ENCODE results near the gene C7orf25. TPM values are rescaled to one million over a fixed set of nuclear protein-coding genes. Genes with fewer than 3 reads are reported as not detected.
"Not testable (repeated sequence)": the region's sequence is repeated elsewhere in the genome, so short reads cannot be mapped to it uniquely, and the experiment has no call there.

The C7orf25 gene
- total RNA-seq, 2 experiments from 2014 or later, result 5.9 to 6.8 TPM

DNA sequence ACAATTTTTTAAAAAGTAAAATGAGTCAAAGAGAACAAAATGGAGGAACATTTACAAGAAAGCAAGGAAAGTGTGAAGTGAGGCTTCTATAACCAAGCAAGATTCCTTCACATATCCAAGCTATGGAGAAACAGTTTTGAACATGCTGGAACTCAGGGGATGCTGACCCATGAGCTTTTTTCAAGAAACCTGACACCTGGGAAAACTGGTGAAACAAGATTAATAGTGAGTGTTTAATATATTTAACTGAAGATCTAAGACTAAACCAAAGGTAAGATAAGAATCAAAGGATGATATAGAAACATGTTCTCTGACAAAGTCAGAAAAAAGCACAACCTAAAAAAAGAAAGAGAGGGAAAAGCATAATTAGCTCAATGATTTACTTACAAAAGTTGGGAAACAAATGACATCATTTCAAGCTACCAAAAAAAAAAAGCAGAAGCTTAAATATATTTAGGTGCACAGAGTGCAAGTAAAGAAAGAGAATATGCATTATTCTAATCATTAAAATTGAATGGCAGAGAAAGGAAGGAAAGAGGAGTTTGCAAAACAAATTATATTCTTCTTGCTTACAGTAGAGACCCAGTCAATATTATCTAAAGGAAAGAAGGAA lies 24.9 kb downstream of the C7orf25 start:
- no peak for DNase-seq
- Mint-ChIP-seq H3K27me3 (peaks cover 30% of the 10 kb centered on the region), H3K9me3 (ENCODE audit: low read depth) (no peaks in the 10 kb centered on the region), H3K27ac (no peak overlapping the region), H3K4me3 (peak overlapping the region; percentile 72), H3K36me3 (no peaks in the 10 kb centered on the region), H3K4me1 (peaks cover 16% of the 10 kb centered on the region)
- CTCF ChIA-PET, result interaction anchor here (0.5 to 1.4 kb wide), 4 partner anchors 11 to 951 kb away, joined by 3 to 7 read pairs (median 4); no protein-coding TSS in a partner anchor
- no peak for ATAC-seq

DNA sequence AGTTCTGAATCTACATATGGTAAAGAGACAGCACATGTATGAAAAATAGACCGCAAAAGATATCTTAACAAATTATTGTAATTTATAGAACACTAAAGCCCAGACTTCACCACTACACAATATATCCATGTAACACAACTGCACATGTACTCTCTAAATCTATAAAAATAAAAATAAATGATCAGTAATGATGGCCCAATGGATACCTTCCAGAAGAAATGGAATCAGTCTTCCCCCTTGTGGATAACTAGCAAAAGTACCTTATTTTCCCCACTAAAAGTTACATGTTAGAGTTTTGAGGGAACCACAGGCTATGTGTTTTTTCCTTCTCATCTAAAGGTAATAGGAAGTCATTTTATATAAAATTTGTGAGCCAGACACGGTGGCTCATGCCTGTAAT lies 25.7 kb downstream of the C7orf25 start:
- Mint-ChIP-seq H3K9me3 (ENCODE audit: low read depth) (no peaks in the 10 kb centered on the region), H3K36me3 (no peaks in the 10 kb centered on the region), H3K4me3 (no peak overlapping the region), H3K4me1 (peaks cover 16% of the 10 kb centered on the region), H3K27me3 (peaks cover 30% of the 10 kb centered on the region), H3K27ac (no peak overlapping the region)
- ATAC-seq, result no peak
- CTCF ChIA-PET, result no interaction called here
- DNase-seq, result no peak

DNA sequence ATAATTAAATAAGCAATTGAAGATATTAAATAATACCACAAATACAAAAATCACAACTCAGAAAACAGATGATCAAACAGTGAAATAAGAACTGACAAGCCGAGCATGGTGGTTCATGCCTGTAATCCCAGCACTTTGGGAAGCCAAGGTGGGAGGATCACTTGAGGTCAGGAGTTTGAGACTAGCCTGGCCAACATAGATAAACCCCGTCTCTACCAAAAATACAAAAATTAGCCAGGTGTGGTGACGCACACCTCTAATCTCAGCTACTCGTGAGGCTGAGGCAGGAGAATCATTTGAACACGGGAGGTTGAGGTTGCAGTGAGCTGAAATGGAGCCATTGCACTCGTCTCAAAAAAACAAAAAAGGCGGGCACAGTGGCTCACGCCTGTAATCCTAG lies 26.7 kb downstream of the C7orf25 start:
- Mint-ChIP-seq H3K4me1 (peaks cover 16% of the 10 kb centered on the region), H3K27me3 (peaks cover 30% of the 10 kb centered on the region)
- CTCF ChIA-PET; ATAC-seq; H3K4me3 Mint-ChIP-seq; H3K36me3 Mint-ChIP-seq; DNase-seq; H3K9me3 Mint-ChIP-seq (ENCODE audit: low read depth); H3K27ac Mint-ChIP-seq: not testable (repeated sequence)

DNA sequence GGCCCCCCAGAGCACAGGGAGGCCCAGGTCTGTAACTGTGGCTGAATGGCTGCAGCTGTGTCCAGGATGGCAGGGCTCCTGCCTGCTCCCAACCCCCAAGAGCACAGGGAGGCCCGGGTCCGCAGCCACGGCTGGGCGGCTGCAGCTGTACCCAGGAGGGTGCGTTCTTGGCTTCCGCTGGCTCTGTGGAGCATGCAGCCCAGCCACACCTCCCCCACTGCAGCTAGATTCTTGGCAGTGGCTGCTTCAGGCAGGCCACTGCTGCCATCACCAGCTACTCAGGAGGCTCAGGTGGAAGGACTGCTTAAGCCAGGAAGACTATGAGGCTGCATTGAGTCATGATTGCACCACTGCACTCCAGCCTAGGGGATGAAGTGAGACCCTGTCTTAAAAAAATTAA lies 27.9 kb downstream of the C7orf25 start:
- CTCF ChIA-PET, result no interaction called here
- H3K27ac Mint-ChIP-seq, result no peak overlapping the region
- no peak for DNase-seq
- no peak for ATAC-seq
- H3K9me3 Mint-ChIP-seq (ENCODE audit: low read depth), result no peaks in the 10 kb centered on the region
- peaks cover 27% of the 10 kb centered on the region for H3K27me3 Mint-ChIP-seq
- no peak overlapping the region for H3K4me3 Mint-ChIP-seq
- no peaks in the 10 kb centered on the region for H3K36me3 Mint-ChIP-seq
- peaks cover 13% of the 10 kb centered on the region for H3K4me1 Mint-ChIP-seq

DNA sequence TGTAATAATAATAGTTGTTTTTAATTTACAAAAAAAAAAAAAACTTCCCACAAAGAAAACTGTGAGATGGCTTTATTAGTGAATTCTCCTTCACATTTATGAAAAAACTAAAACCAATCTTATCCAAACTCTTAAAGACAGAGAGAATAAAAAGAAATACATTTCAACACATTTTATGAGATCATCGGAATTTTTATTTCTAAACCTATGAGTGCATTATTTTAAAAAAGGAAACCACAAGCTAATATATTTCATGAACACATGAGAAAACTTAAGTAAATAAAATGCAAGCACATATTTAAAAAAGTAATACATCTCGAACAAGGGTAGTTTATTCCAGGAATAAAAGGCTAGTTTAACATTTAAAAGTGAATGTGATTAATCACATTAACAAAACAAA lies 31.5 kb downstream of the C7orf25 start:
- no peak overlapping the region for H3K27ac Mint-ChIP-seq
- H3K4me3 Mint-ChIP-seq, result no peak overlapping the region
- H3K4me1 Mint-ChIP-seq, result no peaks in the 10 kb centered on the region
- no peaks in the 10 kb centered on the region for H3K36me3 Mint-ChIP-seq
- no peaks in the 10 kb centered on the region for H3K9me3 Mint-ChIP-seq (ENCODE audit: low read depth)
- no peak for ATAC-seq
- CTCF ChIA-PET, result no interaction called here
- no peak for DNase-seq
- peaks cover 4% of the 10 kb centered on the region for H3K27me3 Mint-ChIP-seq

DNA sequence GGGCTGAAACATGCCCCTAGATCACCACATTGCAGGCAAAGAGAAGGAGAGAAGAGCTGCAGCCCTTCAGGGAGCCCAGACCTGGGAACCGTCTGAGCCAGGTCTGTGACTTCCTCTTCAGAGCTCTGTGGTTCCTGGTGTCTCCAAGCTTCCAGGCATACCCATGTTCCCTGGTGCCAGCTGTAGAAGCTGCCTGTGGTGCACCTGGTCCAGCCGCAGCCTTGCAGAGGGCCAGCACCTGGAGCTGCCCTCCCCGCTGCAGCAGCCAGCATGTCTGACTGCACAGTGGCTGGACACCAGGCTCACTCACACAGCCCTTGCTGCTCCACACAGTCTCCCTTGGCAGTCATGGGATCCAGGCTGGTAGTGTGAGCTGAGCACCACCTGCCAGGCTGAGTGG lies 33.6 kb downstream of the C7orf25 start:
- CTCF ChIA-PET, result interaction anchor here (1.0 to 2.8 kb wide), 3 partner anchors 63 to 937 kb away, joined by 3 to 16 read pairs (median 5); no protein-coding TSS in a partner anchor
- no peaks in the 10 kb centered on the region for H3K4me1 Mint-ChIP-seq

DNA sequence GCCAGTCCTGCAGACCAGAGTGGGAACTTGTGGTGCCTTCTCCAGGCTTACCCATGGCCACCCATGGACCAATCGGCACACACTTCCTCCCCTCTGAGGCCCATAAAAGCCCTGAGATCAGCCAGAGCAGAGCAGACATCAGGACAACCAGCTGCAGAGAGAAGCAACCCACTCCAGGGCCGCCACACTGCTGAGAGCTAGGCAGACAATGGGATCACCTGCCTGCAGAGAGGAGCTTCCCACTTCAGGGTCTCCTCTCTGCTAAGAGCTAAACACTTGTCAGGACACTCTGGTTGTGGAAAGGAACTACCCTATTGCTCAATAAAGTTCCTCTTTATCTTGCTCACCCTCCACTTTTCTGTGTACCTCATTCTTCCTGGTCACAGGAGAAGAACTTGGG lies 34.0 kb downstream of the C7orf25 start:
- Mint-ChIP-seq H3K27ac (no peak overlapping the region), H3K27me3 (peaks cover 2% of the 10 kb centered on the region), H3K36me3 (no peaks in the 10 kb centered on the region), H3K9me3 (ENCODE audit: low read depth) (no peaks in the 10 kb centered on the region), H3K4me3 (no peak overlapping the region), H3K4me1 (no peaks in the 10 kb centered on the region)
- no peak for ATAC-seq
- CTCF ChIA-PET, result interaction anchor here (1.8 to 2.8 kb wide), 3 partner anchors 900 to 937 kb away, joined by 8 to 16 read pairs (median 10); no protein-coding TSS in a partner anchor
- DNase-seq, result no peak

More for the DNA sequence above, 33.6 kb downstream of the C7orf25 start:
- H3K36me3 Mint-ChIP-seq, result no peaks in the 10 kb centered on the region
- no peaks in the 10 kb centered on the region for H3K9me3 Mint-ChIP-seq (ENCODE audit: low read depth)
- ATAC-seq (no peak), DNase-seq (no peak)
- no peak overlapping the region for H3K27ac Mint-ChIP-seq
- H3K4me3 Mint-ChIP-seq, result no peak overlapping the region
- H3K27me3 Mint-ChIP-seq, result peaks cover 2% of the 10 kb centered on the region

DNA sequence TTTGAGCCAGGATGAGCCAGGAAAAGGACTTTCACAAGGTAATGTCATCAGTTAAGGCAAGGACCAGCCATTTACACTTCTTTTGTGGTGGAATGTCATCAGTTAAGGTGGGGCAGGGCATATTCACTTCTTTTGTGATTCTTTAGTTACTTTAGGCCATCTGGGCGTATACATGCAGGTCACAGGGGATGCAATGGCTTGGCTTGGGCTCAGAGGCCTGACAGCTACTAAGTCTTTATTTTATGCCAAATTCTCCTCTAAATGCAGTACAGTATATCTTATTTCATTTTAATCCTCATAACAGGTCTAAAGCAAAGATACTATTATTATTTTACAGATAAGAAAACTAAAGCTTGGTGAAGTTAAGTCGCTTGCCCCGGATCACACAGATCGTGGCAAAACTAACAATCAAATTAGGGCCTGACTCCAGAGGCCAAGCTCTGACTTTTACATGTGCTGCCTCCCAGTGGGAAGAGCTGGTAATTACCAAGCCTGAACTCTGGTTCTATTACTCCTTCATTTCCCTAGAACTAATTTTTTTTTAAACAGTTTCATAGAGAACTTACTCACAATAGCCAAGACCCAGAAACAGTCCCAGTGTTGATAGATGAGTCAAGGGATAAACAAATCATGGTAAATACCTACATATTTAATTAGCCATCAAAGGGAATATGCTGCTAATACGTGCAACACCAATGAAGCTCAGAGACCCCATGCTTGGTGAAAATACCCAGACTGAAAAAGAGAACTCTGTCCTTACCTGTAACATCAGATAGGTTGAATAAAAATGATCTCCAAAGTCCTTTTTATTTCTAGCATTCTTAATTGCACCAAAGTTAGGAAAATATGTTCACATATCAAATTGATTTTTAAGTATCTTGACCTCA lies 35.4 kb downstream of the C7orf25 start:
- Mint-ChIP-seq H3K4me3 (no peak overlapping the region), H3K27me3 (peaks cover 2% of the 10 kb centered on the region), H3K36me3 (no peaks in the 10 kb centered on the region), H3K4me1 (no peaks in the 10 kb centered on the region), H3K9me3 (ENCODE audit: low read depth) (no peaks in the 10 kb centered on the region), H3K27ac (no peak overlapping the region)
- DNase-seq, result peak; percentile 67
- CTCF ChIA-PET, result interaction anchor here (1.0 to 2.8 kb wide), 10 partner anchors 11 to 935 kb away, joined by 3 to 16 read pairs (median 4); partner anchors contain the start of genes MRPL32 and PSMA2
- peak; percentile 60 for ATAC-seq

DNA sequence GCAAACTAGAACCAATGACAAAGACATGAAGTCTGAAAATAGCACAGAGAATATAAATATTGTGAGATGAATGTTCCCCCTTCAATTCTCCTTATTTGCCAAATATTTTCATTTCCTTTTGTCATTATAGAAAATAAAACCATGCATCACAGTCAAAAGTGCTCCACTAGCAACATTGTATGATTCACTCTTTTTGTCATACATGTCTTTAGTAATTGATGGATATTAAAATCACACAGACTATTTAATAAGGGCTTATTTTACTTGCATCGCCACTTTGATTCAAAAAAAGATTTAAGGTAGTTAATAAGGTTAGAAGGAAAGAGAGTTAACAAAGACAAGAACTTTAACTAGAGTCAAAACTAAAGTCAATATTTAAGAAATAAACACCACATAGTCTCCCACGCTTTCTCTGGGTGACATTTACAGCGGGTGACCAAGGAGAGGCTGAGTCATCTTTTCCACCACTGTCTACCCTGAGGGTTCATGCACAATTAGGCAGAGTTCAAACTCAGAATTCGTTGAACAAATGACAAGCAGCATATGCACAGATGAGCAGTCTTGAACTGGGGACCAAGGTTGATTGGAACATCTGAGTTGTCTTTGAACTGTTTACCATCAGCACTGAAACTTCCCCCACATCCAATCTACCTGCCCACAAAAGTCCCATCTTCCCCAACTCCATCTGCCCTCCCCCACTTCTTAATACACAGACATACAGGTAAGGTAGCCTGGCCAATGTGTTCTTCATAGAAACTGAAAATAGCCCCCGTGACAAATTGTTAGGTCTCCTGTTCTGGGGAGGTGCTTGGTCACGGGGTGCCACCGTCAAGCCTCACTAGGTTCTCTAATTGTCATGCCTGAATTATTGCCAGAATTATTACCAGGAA lies 42.5 kb downstream of the C7orf25 start:
- peaks cover 15% of the 10 kb centered on the region for H3K4me1 Mint-ChIP-seq
- peak; percentile 74 for DNase-seq
- no peak overlapping the region for H3K4me3 Mint-ChIP-seq

DNA sequence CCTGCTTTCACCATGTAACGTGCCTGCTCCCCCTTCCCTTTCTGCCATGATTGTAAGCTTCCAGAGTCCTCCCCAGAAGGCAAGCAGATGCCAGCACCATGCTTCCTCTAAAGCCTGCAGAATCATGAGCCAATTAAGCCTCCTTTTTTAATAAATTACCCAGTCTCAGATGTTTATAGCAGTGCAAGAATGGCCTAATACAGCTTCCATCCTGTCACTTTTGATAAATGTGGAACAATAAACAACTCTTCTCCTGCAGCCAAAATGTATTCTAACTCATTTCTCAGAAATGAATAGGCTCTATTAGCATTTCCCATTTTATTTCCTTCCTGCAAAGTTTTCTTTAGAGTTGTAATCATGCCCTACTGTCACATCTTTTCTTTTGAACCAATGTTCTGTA lies 43.4 kb downstream of the C7orf25 start:
- H3K4me1 Mint-ChIP-seq, result peaks cover 15% of the 10 kb centered on the region
- H3K36me3 Mint-ChIP-seq, result peaks cover 8% of the 10 kb centered on the region
- peaks cover 6% of the 10 kb centered on the region for H3K27me3 Mint-ChIP-seq
- H3K27ac Mint-ChIP-seq, result no peak overlapping the region
- H3K4me3 Mint-ChIP-seq, result no peak overlapping the region
- ATAC-seq (no peak), DNase-seq (no peak)
- peaks cover 8% of the 10 kb centered on the region for H3K9me3 Mint-ChIP-seq (ENCODE audit: low read depth)
- CTCF ChIA-PET, result no interaction called here

More for the DNA sequence above, 42.5 kb downstream of the C7orf25 start:
- peaks cover 7% of the 10 kb centered on the region for H3K36me3 Mint-ChIP-seq
- CTCF ChIA-PET, result no interaction called here
- peak; percentile 94 for ATAC-seq
- H3K9me3 Mint-ChIP-seq (ENCODE audit: low read depth), result peaks cover 7% of the 10 kb centered on the region
- peak overlapping the region; percentile 72 for H3K27ac Mint-ChIP-seq
- no peaks in the 10 kb centered on the region for H3K27me3 Mint-ChIP-seq

Other genes starting within 250 kb of the C7orf25 start
- 100 to 1,000 TPM; 135 to 158 TPM for gene PSMA2, start 20.1 kb upstream of the C7orf25 start, total RNA-seq
- gene MRPL32, start 20.3 kb upstream of the C7orf25 start, total RNA-seq, result 10 to 100 TPM; 48.5 to 54.4 TPM
- gene HECW1, start 200.6 kb upstream of the C7orf25 start, total RNA-seq, result not detected